ENCODE data around the gene CDK6. TPM values are rescaled to one million over a fixed set of nuclear protein-coding genes. Genes with fewer than 3 reads are reported as not detected.

CDK6 gene
- total RNA-seq, 4 donors from 2014 or later = 12.9 to 32.7 (median 21.6) TPM

DNA sequence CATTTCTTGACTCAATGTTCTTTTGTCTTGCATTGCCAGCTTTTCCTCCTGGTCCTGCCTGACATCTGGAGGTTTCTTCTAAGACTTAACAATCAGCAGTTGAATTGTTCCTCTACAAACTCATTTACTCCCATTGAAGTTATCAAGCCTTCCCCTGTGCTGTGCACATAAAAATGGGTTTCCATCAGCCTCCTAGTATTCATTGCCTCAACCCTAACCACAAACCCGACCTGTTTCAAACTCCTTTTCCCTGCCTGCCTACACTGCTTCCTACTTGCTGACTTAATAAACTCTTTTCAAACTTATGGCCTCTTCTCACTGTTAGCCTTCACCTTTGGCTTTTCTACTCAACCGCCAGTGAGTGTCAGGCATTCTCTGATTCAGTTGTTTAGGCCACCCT, 9.4 kb upstream of the CDK6 start:
- no peak overlapping the region for H3K27ac ChIP-seq
- WGBS, 2 donors (ENCODE audit: low coverage in 1 of 2) = 75 to 90% methylated on average over 2 of the region's 2 CpGs
- H3K27me3 ChIP-seq = no peaks in the 10 kb centered on the region
- intact Hi-C loops (cut with DNase I; ENCODE audit: low total_unique reads) (no loop called here), in situ Hi-C loops (cut with MboI; ENCODE audit: low pct_ligation_motif_present in 1 of 4, low pct_unique_long_range_greater_than_20kb in 1 of 4, low sequenced_read_pairs in 3 of 4) (no loop called here)
- H3K4me1 ChIP-seq = no peaks in the 10 kb centered on the region
- no peaks in the 10 kb centered on the region for H3K36me3 ChIP-seq
- H3K9me3 ChIP-seq = no peaks in the 10 kb centered on the region
- no peak for DNase-seq
- no peak for TF ChIP-seq EP300 (IDR thresholded peaks at IDR 0.05; ENCODE audit: low read depth)
- TF ChIP-seq POLR2A (IDR thresholded peaks at IDR 0.05) = no peak
- TF ChIP-seq CTCF (IDR thresholded peaks at IDR 0.05) = no peak
- TF ChIP-seq POLR2AphosphoS5 (IDR thresholded peaks at IDR 0.05) = no peak
- no peak overlapping the region for H3K4me3 ChIP-seq

- H3K36me3 ChIP-seq = no peaks in the 10 kb centered on the region
- H3K27me3 ChIP-seq = no peaks in the 10 kb centered on the region
- H3K4me1 ChIP-seq = no peaks in the 10 kb centered on the region
- no peak overlapping the region for H3K27ac ChIP-seq
- in situ Hi-C loops (cut with MboI; ENCODE audit: low pct_ligation_motif_present in 1 of 4, low pct_unique_long_range_greater_than_20kb in 1 of 4, low sequenced_read_pairs in 3 of 4) (no loop called here), intact Hi-C loops (cut with DNase I; ENCODE audit: low total_unique reads) (no loop called here)
- no peak overlapping the region for H3K4me3 ChIP-seq
- H3K9me3 ChIP-seq = no peaks in the 10 kb centered on the region
- TF ChIP-seq POLR2AphosphoS5 (IDR thresholded peaks at IDR 0.05) (no peak), CTCF (IDR thresholded peaks at IDR 0.05) (no peak), POLR2A (IDR thresholded peaks at IDR 0.05) (no peak), EP300 (IDR thresholded peaks at IDR 0.05; ENCODE audit: low read depth) (no peak)
- DNase-seq = no peak
- 90 to 100% methylated on average over 4 of the region's 4 CpGs for WGBS, 2 donors (ENCODE audit: low coverage in 1 of 2)
These were observed 7.4 kb upstream of the CDK6 start for GRCh38 chr7:92843781-92844180.

GRCh38 chr7:92843034-92843760, 6.8 kb upstream of the CDK6 start:
- Histone ChIP-seq H3K4me1 (no peaks in the 10 kb centered on the region), H3K4me3 (no peak overlapping the region), H3K36me3 (no peaks in the 10 kb centered on the region), H3K27me3 (no peaks in the 10 kb centered on the region), H3K9me3 (no peaks in the 10 kb centered on the region), H3K27ac (no peak overlapping the region)
- intact Hi-C loops (cut with DNase I; ENCODE audit: low total_unique reads) (no loop called here), in situ Hi-C loops (cut with MboI; ENCODE audit: low pct_ligation_motif_present in 1 of 4, low pct_unique_long_range_greater_than_20kb in 1 of 4, low sequenced_read_pairs in 3 of 4) (no loop called here)
- WGBS, 2 donors (ENCODE audit: low coverage in 1 of 2) = 91 to 96% methylated on average over 3 to 4 of the region's 4 CpGs
- TF ChIP-seq POLR2AphosphoS5 (IDR thresholded peaks at IDR 0.05) = no peak
- no peak for TF ChIP-seq EP300 (IDR thresholded peaks at IDR 0.05; ENCODE audit: low read depth)
- TF ChIP-seq CTCF (IDR thresholded peaks at IDR 0.05) = no peak
- TF ChIP-seq POLR2A (IDR thresholded peaks at IDR 0.05) = no peak
- no peak for DNase-seq

DNA sequence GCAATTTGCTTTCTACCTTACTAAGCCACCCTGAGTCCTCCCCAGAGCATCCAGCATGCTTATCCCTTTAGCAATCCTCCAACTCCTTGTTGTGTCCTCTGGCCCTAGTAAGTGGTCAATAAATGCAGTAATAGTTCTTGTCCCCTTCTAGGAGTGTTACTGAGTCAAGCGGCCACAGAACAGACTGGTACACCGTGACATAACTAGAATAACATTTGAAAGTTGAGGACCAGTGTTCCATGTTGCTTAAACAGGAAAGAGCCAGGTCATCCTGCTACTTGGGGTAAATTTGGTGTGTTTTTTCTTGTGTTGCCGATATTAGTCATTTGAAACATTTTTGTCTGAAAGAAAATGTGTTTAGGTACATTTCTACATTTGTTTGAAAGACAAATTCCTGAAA, 4.8 kb upstream of the CDK6 start:
- DNase-seq = no peak
- in situ Hi-C loops (cut with MboI; ENCODE audit: low pct_ligation_motif_present in 1 of 4, low pct_unique_long_range_greater_than_20kb in 1 of 4, low sequenced_read_pairs in 3 of 4) (no loop called here), intact Hi-C loops (cut with DNase I; ENCODE audit: low total_unique reads) (no loop called here)
- 61 to 71% methylated on average over 3 of the region's 3 CpGs for WGBS, 2 donors (ENCODE audit: low coverage in 1 of 2)
- Histone ChIP-seq H3K27ac (no peak overlapping the region), H3K27me3 (no peaks in the 10 kb centered on the region), H3K9me3 (no peaks in the 10 kb centered on the region), H3K4me3 (no peak overlapping the region), H3K36me3 (no peaks in the 10 kb centered on the region), H3K4me1 (peaks cover 0 to 8% (median 0%) of the 10 kb centered on the region in 4 donors)
- TF ChIP-seq POLR2A (IDR thresholded peaks at IDR 0.05) (no peak), EP300 (IDR thresholded peaks at IDR 0.05; ENCODE audit: low read depth) (no peak), CTCF (IDR thresholded peaks at IDR 0.05) (no peak), POLR2AphosphoS5 (IDR thresholded peaks at IDR 0.05) (no peak)

All from transverse colon (tissue), 4 donors.